ENCODE data around the gene HOXA1.

The HOXA1 gene

DNA sequence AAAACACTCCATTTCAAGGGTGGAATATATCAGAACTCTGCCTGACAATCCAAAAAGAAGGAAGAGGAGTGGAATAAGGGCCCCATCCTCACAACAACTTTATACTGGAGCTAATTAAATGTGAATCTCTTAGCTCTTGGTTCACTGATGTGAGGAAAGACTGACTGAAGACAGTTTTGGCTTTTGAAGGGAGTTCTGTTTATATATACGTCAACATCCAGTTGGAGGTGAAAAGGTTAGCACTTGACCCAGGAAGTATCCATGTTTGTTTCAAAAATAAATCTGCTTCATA is 3.0 kb downstream of the HOXA1 start:
- no peaks in the 10 kb centered on the region for H3K9me2 ChIP-seq (ENCODE audit: low read depth, low read length)
- no peaks in the 10 kb centered on the region for H3K36me3 ChIP-seq (ENCODE audit: insufficient read depth, low read length)
- TF ChIP-seq, protein P1, sequence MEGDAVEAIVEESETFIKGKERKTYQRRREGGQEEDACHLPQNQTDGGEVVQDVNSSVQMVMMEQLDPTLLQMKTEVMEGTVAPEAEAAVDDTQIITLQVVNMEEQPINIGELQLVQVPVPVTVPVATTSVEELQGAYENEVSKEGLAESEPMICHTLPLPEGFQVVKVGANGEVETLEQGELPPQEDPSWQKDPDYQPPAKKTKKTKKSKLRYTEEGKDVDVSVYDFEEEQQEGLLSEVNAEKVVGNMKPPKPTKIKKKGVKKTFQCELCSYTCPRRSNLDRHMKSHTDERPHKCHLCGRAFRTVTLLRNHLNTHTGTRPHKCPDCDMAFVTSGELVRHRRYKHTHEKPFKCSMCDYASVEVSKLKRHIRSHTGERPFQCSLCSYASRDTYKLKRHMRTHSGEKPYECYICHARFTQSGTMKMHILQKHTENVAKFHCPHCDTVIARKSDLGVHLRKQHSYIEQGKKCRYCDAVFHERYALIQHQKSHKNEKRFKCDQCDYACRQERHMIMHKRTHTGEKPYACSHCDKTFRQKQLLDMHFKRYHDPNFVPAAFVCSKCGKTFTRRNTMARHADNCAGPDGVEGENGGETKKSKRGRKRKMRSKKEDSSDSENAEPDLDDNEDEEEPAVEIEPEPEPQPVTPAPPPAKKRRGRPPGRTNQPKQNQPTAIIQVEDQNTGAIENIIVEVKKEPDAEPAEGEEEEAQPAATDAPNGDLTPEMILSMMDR (IDR thresholded peaks at IDR 0.05; ENCODE audit: low read length) = no peak
- TF ChIP-seq EZH2 (IDR thresholded peaks at IDR 0.05; ENCODE audit: borderline replicate concordance, low read length) = no peak
- no peaks in the 10 kb centered on the region for H3F3A ChIP-seq (ENCODE audit: insufficient read depth, low read length)
- no peak overlapping the region for H3K27ac ChIP-seq (ENCODE audit: low read depth, low read length, poor library complexity, severe bottlenecking)
- no peak overlapping the region for H3K4me2 ChIP-seq (ENCODE audit: low read length)
- no peak overlapping the region for H3K4me3 ChIP-seq (ENCODE audit: low read depth, low read length, poor library complexity, severe bottlenecking)
- no peaks in the 10 kb centered on the region; the same call in 1 of the 2 replicates for H3K27me3 ChIP-seq (ENCODE audit: insufficient read depth, low read length)
- H3K4me1 ChIP-seq (ENCODE audit: insufficient read depth, low read length, severe bottlenecking) = peaks cover 17% of the 10 kb centered on the region
- H4K20me1 ChIP-seq (ENCODE audit: insufficient read depth, low read length) = no peaks in the 10 kb centered on the region
- H3K9me3 ChIP-seq (ENCODE audit: low read length) = no peaks in the 10 kb centered on the region; the same call in 1 of the 2 replicates
- H3K79me2 ChIP-seq (ENCODE audit: insufficient read depth, low read length) = no peaks in the 10 kb centered on the region
- no peak overlapping the region for H3K9ac ChIP-seq (ENCODE audit: low read length)
- H2AFZ ChIP-seq (ENCODE audit: low read length) = no peak overlapping the region

DNA sequence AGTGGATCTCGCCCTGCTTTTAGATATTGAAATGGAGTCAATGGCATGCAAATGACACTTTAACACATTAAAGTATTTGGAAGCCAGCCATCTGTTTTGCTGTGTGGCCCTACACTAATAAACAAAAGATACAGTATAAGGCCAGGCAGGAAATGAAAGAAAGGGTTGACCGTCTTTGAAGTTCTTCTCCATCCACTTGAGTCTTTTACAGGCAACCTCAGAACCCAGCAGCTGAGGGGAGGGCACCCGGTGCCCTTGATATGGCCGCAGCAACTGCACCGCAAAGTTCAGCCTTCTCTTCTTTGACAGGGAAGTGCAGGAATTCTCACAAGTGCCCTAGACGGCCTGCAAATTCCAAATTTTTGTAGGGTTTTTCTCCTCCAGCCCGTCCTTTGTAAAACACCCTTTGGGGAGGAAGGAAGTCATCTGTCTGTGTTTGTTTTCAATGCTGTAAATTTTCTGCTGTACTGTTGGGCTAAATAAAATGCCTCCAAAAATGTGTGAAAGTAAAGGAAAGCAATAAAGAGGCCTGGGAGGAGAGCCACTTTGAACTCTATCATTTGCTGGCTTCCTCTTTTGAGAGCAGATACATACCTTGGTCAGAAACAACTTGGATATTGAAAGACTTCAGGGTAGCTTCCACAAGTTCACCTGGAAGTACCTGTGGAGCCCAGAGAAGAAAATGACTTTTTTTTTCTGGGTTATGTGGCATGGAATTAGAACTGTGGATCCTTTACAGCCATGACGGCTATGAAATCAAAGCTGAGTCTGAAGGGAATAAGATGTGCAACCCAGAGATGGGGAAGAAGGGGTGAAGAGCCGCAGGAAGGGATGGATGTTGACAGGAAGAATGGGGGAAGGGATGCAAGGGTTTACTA is 3.6 kb downstream of the HOXA1 start:
- no peaks in the 10 kb centered on the region; the same call in 1 of the 2 replicates for H3K9me3 ChIP-seq (ENCODE audit: low read length)
- peaks cover 13% of the 10 kb centered on the region for H3K4me1 ChIP-seq (ENCODE audit: insufficient read depth, low read length, severe bottlenecking)
- no peak for TF ChIP-seq EZH2 (IDR thresholded peaks at IDR 0.05; ENCODE audit: borderline replicate concordance, low read length)
- TF ChIP-seq, protein P1 (IDR thresholded peaks at IDR 0.05; ENCODE audit: low read length) = no peak
- H3K9me2 ChIP-seq (ENCODE audit: low read depth, low read length) = no peaks in the 10 kb centered on the region
- H4K20me1 ChIP-seq (ENCODE audit: insufficient read depth, low read length) = no peaks in the 10 kb centered on the region
- no peak overlapping the region for H3K27ac ChIP-seq (ENCODE audit: low read depth, low read length, poor library complexity, severe bottlenecking)
- H3F3A ChIP-seq (ENCODE audit: insufficient read depth, low read length) = no peaks in the 10 kb centered on the region
- no peaks in the 10 kb centered on the region for H3K36me3 ChIP-seq (ENCODE audit: insufficient read depth, low read length)
- no peak overlapping the region for H3K4me3 ChIP-seq (ENCODE audit: low read depth, low read length, poor library complexity, severe bottlenecking)
- no peaks in the 10 kb centered on the region for H3K79me2 ChIP-seq (ENCODE audit: insufficient read depth, low read length)
- no peaks in the 10 kb centered on the region; the same call in 1 of the 2 replicates for H3K27me3 ChIP-seq (ENCODE audit: insufficient read depth, low read length)
- H3K4me2 ChIP-seq (ENCODE audit: low read length) = no peak overlapping the region
- no peak overlapping the region for H2AFZ ChIP-seq (ENCODE audit: low read length)
- H3K9ac ChIP-seq (ENCODE audit: low read length) = no peak overlapping the region

DNA sequence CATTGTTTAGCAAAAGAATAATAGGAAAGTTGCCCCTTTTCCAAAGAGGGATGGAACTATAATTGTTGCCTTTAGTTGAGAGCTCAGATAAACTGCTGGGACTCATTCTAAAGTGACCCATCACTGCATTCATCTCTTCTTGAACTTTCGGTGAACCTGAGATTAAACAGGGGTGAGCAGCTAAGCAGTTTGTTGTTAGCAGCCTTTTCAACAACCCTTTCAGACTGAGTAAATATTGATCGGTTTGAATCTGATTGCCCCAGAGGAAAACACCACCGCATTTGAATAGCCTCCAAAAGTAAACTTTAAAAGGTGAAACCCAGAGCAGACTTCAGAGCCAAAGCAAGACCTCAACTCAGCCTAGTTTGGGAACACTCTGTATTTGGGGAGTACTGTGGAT is 4.7 kb downstream of the HOXA1 start:
- Histone ChIP-seq H3K27ac (ENCODE audit: low read depth, low read length, poor library complexity, severe bottlenecking) (no peak overlapping the region), H3K4me1 (ENCODE audit: insufficient read depth, low read length, severe bottlenecking) (peaks cover 8% of the 10 kb centered on the region), H3K79me2 (ENCODE audit: insufficient read depth, low read length) (no peaks in the 10 kb centered on the region), H3F3A (ENCODE audit: insufficient read depth, low read length) (no peaks in the 10 kb centered on the region), H4K20me1 (ENCODE audit: insufficient read depth, low read length) (no peaks in the 10 kb centered on the region), H3K4me2 (ENCODE audit: low read length) (no peak overlapping the region), H2AFZ (ENCODE audit: low read length) (no peak overlapping the region), H3K9me2 (ENCODE audit: low read depth, low read length) (no peaks in the 10 kb centered on the region), H3K9me3 (ENCODE audit: low read length) (no peaks in the 10 kb centered on the region; the same call in 1 of the 2 replicates), H3K9ac (ENCODE audit: low read length) (no peak overlapping the region), H3K4me3 (ENCODE audit: low read depth, low read length, poor library complexity, severe bottlenecking) (no peak overlapping the region), H3K27me3 (ENCODE audit: insufficient read depth, low read length) (no peaks in the 10 kb centered on the region; the same call in 1 of the 2 replicates), H3K36me3 (ENCODE audit: insufficient read depth, low read length) (no peaks in the 10 kb centered on the region)
- TF ChIP-seq, protein P1 (IDR thresholded peaks at IDR 0.05; ENCODE audit: low read length) = no peak
- TF ChIP-seq EZH2 (IDR thresholded peaks at IDR 0.05; ENCODE audit: borderline replicate concordance, low read length) = no peak
